ENCODE data around the gene NEO1. TPM values are rescaled to one million over a fixed set of nuclear protein-coding genes. Genes with fewer than 3 reads are reported as not detected.

The NEO1 gene
- total RNA-seq, 1 donor from 2014 or later: 30.3 TPM

- Histone ChIP-seq H3K27me3 (ENCODE audit: insufficient read depth, low read length) (peaks cover 2% of the 10 kb centered on the region), H4K20me1 (ENCODE audit: insufficient read depth, low read length) (no peaks in the 10 kb centered on the region)
- FAIRE-seq: no peak
Measured at GRCh38 chr15:73341886-73342600, 289.8 kb downstream of the NEO1 start.

GRCh38 chr15:73344056-73344455, 291.8 kb downstream of the NEO1 start:
- H3K36me3 Mint-ChIP-seq (ENCODE audit: low read depth, unreplicated experiment): peaks cover 3% of the 10 kb centered on the region
- Histone ChIP-seq H3K79me2 (ENCODE audit: insufficient read depth, low read length) (no peaks in the 10 kb centered on the region), H3K4me2 (ENCODE audit: low read length) (peak overlapping the region; percentile 48), H3K9me3 (ENCODE audit: insufficient read depth, low read depth, low read length) (no peaks in the 10 kb centered on the region), H3K27ac (ENCODE audit: low read depth, low read length) (no peak overlapping the region), H3K9ac (ENCODE audit: low read length) (no peak overlapping the region), H2AFZ (ENCODE audit: low read depth, low read length) (no peak overlapping the region), H3K4me3 (ENCODE audit: insufficient read depth, low read depth, low read length) (no peak overlapping the region), H3K36me3 (ENCODE audit: insufficient read depth, low read length) (no peaks in the 10 kb centered on the region), H3K4me1 (ENCODE audit: insufficient read depth, low read length) (no peaks in the 10 kb centered on the region), H4K20me1 (ENCODE audit: insufficient read depth, low read length) (no peaks in the 10 kb centered on the region), H3K27me3 (ENCODE audit: insufficient read depth, low read length) (no peaks in the 10 kb centered on the region)
- H3K27me3 Mint-ChIP-seq (ENCODE audit: low read depth, unreplicated experiment): peaks cover 9% of the 10 kb centered on the region
- TF ChIP-seq CTCF (IDR thresholded peaks at IDR 0.05; ENCODE audit: insufficient read depth, low read depth, low read length): no peak
- no peak for TF ChIP-seq EZH2 (IDR thresholded peaks at IDR 0.05; ENCODE audit: insufficient read depth, low read length)
- H3K4me3 Mint-ChIP-seq (ENCODE audit: unreplicated experiment): no peak overlapping the region
- FAIRE-seq (no peak), DNase-seq (ENCODE audit: low read depth) (peak; percentile 11)
- peak overlapping the region; percentile 90 for H3K27ac Mint-ChIP-seq (ENCODE audit: unreplicated experiment)
- H3K4me1 Mint-ChIP-seq (ENCODE audit: low read depth, unreplicated experiment): peaks cover 32% of the 10 kb centered on the region
- H3K9me3 Mint-ChIP-seq (ENCODE audit: unreplicated experiment): peaks cover 11% of the 10 kb centered on the region

More at GRCh38 chr15:73341886-73342600, 289.8 kb downstream of the NEO1 start:
- Mint-ChIP-seq H3K9me3 (ENCODE audit: unreplicated experiment) (peaks cover 9% of the 10 kb centered on the region), H3K27me3 (ENCODE audit: low read depth, unreplicated experiment) (peaks cover 10% of the 10 kb centered on the region), H3K36me3 (ENCODE audit: low read depth, unreplicated experiment) (peaks cover 6% of the 10 kb centered on the region), H3K27ac (ENCODE audit: unreplicated experiment) (no peak overlapping the region), H3K4me3 (ENCODE audit: unreplicated experiment) (no peak overlapping the region), H3K4me1 (ENCODE audit: low read depth, unreplicated experiment) (peaks cover 32% of the 10 kb centered on the region)
- Histone ChIP-seq H3K79me2 (ENCODE audit: insufficient read depth, low read length) (no peaks in the 10 kb centered on the region), H3K36me3 (ENCODE audit: insufficient read depth, low read length) (no peaks in the 10 kb centered on the region), H3K4me2 (ENCODE audit: low read length) (no peak overlapping the region), H3K9me3 (ENCODE audit: insufficient read depth, low read depth, low read length) (no peaks in the 10 kb centered on the region), H3K9ac (ENCODE audit: low read length) (no peak overlapping the region), H3K27ac (ENCODE audit: low read depth, low read length) (no peak overlapping the region), H3K4me1 (ENCODE audit: insufficient read depth, low read length) (no peaks in the 10 kb centered on the region), H3K4me3 (ENCODE audit: insufficient read depth, low read depth, low read length) (no peak overlapping the region), H2AFZ (ENCODE audit: low read depth, low read length) (peak overlapping the region; percentile 10)
- no peak for DNase-seq (ENCODE audit: low read depth)
- TF ChIP-seq EZH2 (IDR thresholded peaks at IDR 0.05; ENCODE audit: insufficient read depth, low read length) (no peak), CTCF (IDR thresholded peaks at IDR 0.05; ENCODE audit: insufficient read depth, low read depth, low read length) (no peak)

GRCh38 chr15:73345658-73346057, 293.4 kb downstream of the NEO1 start:
- TF ChIP-seq EZH2 (IDR thresholded peaks at IDR 0.05; ENCODE audit: insufficient read depth, low read length) (no peak), CTCF (IDR thresholded peaks at IDR 0.05; ENCODE audit: insufficient read depth, low read depth, low read length) (no peak)
- no peak overlapping the region for H3K27ac Mint-ChIP-seq (ENCODE audit: unreplicated experiment)
- peaks cover 11% of the 10 kb centered on the region for H3K9me3 Mint-ChIP-seq (ENCODE audit: unreplicated experiment)

More at GRCh38 chr15:73345658-73346057, 293.4 kb downstream of the NEO1 start:
- Histone ChIP-seq H2AFZ (ENCODE audit: low read depth, low read length) (no peak overlapping the region), H3K27me3 (ENCODE audit: insufficient read depth, low read length) (peaks cover 2% of the 10 kb centered on the region), H3K36me3 (ENCODE audit: insufficient read depth, low read length) (no peaks in the 10 kb centered on the region), H3K79me2 (ENCODE audit: insufficient read depth, low read length) (no peaks in the 10 kb centered on the region), H3K4me1 (ENCODE audit: insufficient read depth, low read length) (no peaks in the 10 kb centered on the region), H3K4me3 (ENCODE audit: insufficient read depth, low read depth, low read length) (no peak overlapping the region), H3K9me3 (ENCODE audit: insufficient read depth, low read depth, low read length) (no peaks in the 10 kb centered on the region), H3K9ac (ENCODE audit: low read length) (no peak overlapping the region), H3K27ac (ENCODE audit: low read depth, low read length) (no peak overlapping the region), H3K4me2 (ENCODE audit: low read length) (no peak overlapping the region), H4K20me1 (ENCODE audit: insufficient read depth, low read length) (no peaks in the 10 kb centered on the region)
- Mint-ChIP-seq H3K4me1 (ENCODE audit: low read depth, unreplicated experiment) (peaks cover 27% of the 10 kb centered on the region), H3K36me3 (ENCODE audit: low read depth, unreplicated experiment) (peaks cover 3% of the 10 kb centered on the region), H3K4me3 (ENCODE audit: unreplicated experiment) (no peak overlapping the region), H3K27me3 (ENCODE audit: low read depth, unreplicated experiment) (peaks cover 9% of the 10 kb centered on the region)
- no peak for FAIRE-seq
- DNase-seq (ENCODE audit: low read depth): no peak
